T follicular helper cell (primary cell): ENCODE results near the gene GFI1B.
"Not testable (repeated sequence)": the region's sequence is repeated elsewhere in the genome, so short reads cannot be mapped to it uniquely, and the experiment has no call there.

Source experiments
- DNase-seq: peaks from one replicate; pipeline ENCODE4 v3.0.0-alpha.2; 2020; ENCODE audit warnings: low read depth

Gene GFI1B

DNA sequence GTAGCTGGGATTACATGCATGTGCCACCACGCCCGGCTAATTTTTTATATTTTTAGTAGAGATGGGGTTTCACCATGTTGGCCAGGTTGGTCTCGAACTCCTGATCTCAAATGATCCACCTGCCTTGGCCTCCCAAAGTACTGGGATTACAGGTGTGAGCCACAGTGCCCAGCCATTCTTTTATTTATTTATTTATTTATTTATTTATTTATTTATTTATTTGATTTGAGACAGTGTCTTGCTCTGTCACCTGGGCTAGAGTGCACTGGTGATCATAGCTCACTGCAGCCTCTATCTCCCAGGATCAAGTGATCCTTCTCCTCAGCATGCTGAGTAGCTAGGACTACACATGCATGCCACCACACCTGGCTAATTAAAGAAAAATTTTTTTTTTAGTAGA, 10.6 kb upstream of the GFI1B start:
- DNase-seq = not testable (repeated sequence)

GRCh38 chr9:132969783-132970182, 8.7 kb upstream of the GFI1B start:
- DNase-seq = no peak

GRCh38 chr9:132970324-132971062, 8.0 kb upstream of the GFI1B start:
- DNase-seq = no peak

DNA sequence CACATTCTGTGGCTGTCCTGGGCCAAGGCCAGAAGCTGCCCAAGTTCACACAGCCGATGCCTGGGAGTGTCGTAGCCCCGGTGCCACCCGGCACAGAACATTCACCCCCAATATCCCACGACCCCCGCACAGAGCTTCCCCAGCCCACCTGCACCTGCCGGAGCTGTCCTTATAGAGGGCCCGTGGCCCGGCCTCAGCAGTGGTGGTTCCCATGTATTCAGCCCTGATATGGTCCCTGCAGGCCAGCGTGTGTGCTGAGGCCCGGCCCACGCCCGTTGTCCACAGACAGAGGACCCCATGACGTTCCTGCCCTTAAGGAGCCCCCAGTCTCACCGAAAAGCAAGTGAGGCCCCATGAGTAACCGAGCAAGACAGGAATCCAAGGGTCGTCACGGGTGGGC, 5.3 kb upstream of the GFI1B start:
- no peak for DNase-seq

- DNase-seq = no peak
Observed at GRCh38 chr9:132973713-132974112, 4.8 kb upstream of the GFI1B start.

DNA sequence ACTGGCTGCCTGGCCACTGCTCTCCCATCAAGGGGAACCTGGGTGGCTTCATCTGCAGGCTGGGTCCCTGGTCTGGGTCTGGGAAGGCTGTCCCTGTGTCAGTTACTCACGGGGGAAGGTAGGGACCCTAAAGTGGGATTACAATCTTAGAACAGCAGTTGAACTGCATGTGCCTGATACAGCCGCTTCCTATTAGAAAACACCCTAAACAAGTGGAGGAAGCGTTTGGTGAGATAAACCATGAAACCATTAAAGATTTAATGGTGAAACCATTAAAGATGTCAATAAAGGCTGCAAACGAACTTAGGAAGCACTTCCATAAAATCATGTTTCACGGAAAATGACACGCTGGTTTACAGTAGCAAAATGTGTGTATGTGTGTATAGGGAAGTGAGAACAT, 2.5 kb upstream of the GFI1B start:
- no peak for DNase-seq

DNA sequence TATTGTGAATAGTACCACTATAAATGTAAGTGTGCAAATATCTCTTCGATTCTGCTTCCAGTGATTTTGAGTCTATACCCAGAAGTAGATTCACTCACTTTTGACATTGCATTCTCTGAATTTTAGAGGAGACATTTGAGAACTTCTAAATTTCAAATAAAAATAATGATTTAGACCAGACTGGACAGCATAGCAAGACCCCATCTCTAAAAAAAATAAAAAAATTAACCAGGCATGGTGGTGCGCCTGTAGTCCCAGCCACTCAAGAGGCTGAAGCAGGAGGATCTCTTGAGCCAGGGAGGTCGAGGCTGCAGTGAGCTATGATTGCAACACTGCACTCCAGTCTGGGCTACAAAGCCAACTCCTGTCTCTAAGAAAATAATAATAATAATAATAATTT, 1.9 kb upstream of the GFI1B start:
- no peak for DNase-seq

DNA sequence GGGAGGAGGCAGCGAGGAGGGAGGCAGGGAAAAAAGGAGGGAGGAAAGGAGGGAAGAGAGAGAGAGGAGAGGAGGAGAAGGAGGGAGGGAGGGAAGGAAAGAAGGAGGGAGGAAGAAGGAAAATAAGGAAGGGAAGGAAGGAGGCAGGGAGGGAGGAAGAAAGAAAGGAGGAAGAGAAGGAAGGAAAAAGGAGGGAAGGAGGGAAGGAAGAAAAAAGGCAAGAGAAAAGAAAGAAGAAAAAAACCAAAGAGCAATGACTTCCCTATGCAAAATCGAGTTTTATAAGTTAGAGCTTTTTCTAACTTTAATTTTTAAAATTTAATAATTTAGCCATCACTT, 413 bp upstream of the GFI1B start:
- DNase-seq = no peak

- no peak for DNase-seq
Observed at GRCh38 chr9:132980157-132980556, 1.7 kb downstream of the GFI1B start.

GRCh38 chr9:132982458-132982857, 4.0 kb downstream of the GFI1B start:
- no peak for DNase-seq

DNA sequence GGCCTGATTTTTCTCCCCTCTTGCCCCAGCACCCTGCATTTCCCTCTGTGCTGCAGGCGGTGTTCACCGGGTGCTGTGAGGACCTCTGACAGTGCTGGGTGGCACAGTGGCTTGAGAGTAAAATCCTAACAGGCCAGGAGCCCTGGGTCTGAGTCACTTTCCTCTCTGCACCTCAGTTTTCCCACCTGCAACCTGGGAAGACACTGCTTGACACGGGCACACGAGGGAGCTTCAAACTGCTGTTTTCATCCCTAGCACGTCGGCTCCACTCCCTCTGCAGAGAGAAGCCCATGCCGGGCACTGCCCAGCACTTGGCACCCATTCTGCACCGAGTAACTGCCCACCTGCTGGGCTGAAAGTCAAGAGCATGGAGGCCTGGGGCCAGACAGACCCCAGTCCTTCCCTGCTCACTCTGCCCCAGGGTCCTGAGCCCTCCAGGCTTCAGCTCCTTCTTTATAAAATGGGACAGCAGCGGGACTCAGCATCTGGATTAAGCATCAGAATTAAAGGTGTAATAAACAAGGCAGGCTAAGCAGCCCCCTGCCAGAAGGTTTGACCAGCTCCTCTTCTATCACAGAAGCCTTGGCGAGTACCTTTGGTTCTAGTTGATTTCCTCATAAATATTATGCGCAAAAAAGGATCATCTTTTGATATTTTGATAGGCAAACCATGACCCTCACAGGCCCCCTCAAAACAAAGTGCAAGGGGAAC, 5.2 kb downstream of the GFI1B start:
- DNase-seq = no peak

GRCh38 chr9:132984202-132985070, 5.9 kb downstream of the GFI1B start:
- DNase-seq = no peak

DNA sequence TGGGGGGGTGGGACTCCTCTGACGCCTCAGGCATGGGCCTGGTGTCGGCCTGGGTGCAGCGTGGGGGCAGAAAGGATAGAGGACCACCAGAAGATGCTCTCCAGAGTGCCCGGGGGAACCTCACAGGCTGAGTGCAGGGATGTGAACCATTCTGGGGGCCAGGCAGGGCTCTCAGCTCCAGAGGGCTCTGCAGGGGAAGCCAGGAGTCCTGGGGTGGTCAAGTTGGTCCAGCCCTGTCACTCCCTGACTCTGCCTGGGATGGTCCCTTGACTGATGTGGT, 6.5 kb downstream of the GFI1B start:
- DNase-seq = no peak

GRCh38 chr9:132985489-132985888, 7.0 kb downstream of the GFI1B start:
- DNase-seq = no peak

- no peak for DNase-seq
Observed at GRCh38 chr9:132986114-132986513, 7.6 kb downstream of the GFI1B start.

- DNase-seq = no peak
Observed at GRCh38 chr9:132986640-132987620, 8.4 kb downstream of the GFI1B start.

GRCh38 chr9:132988244-132989013, 9.9 kb downstream of the GFI1B start:
- no peak for DNase-seq

DNA sequence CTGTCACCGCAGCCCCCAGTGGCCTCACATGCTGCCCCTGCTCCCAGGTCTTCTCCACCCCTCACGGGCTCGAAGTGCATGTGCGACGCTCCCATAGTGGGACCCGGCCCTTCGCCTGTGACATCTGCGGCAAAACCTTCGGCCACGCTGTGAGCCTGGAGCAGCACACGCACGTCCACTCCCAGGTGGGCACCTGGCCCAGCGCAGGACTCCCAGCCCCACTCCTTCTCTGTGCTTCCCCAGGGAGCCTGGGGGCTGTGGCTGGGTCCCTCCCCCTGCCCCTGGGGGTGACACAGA, 10.5 kb downstream of the GFI1B start:
- DNase-seq = no peak

DNA sequence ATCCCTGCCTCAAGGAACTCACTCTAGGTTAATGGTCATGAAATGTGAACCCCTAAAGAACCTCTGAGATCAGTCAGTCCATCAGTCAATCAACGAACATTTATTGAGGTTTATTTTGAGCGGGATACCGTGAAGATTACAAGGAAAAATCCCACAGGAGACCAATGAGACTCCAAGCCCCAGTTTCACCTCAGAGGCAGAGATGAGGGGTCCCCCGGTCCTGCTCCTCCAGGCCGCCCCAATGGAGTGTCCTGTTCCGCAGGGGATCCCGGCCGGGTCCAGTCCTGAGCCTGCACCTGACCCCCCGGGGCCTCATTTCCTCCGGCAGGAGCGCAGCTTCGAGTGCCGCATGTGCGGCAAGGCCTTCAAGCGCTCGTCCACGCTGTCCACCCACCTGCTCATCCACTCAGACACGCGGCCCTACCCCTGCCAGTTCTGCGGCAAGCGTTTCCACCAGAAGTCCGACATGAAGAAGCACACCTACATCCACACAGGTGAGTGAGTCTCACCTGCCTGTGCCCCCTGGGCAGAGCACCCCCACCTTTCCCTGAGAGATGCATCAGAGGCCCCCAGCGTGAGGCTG, 11.0 kb downstream of the GFI1B start:
- no peak for DNase-seq

GRCh38 chr9:132989998-132990557, 11.6 kb downstream of the GFI1B start:
- DNase-seq = not testable (repeated sequence)

DNA sequence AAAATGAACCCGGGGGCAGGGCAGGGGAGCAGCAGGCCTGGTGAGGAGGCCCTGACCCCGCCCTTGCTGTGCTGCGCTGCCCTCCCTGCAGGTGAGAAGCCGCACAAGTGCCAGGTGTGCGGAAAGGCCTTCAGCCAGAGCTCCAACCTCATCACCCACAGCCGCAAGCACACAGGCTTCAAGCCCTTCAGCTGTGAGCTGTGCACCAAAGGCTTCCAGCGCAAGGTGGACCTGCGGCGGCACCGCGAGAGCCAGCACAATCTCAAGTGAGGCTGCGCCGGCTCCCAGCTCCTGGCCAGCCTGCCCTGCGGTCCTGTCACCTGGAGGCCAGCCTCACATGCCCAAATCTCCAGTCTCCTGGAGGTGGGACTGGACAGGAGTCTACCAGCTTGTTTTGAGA, 12.3 kb downstream of the GFI1B start:
- DNase-seq = no peak
